ENCODE results near the gene CATSPERZ. TPM values are rescaled to one million over a fixed set of nuclear protein-coding genes. Genes with fewer than 3 reads are reported as not detected.

The CATSPERZ gene
- total and polyA plus RNA-seq, 9 of the 15 experiments (the other 6 are each of a cell fraction or from before 2014, with no cell fraction given), result 0.86 to 8.5 (median 3.5) TPM

- TF ChIP-seq PRDM10 (IDR thresholded peaks at IDR 0.05; ENCODE audit: partially characterized antibody) (peak; percentile 38), NRF1 (conservative IDR thresholded peaks at IDR 0.05 in 1 of 2, IDR thresholded peaks at IDR 0.05 in 1 of 2) (peak; percentile 98 to 99), CHD4 (IDR thresholded peaks at IDR 0.05; ENCODE audit: insufficient read depth, insufficient replicate concordance, low read depth, low read length, poor library complexity, severe bottlenecking) (no peak), CREM (IDR thresholded peaks at IDR 0.05; ENCODE audit: low read depth) (peak; percentile 62), HMGXB4 (CRISPR knock-in tag; IDR thresholded peaks at IDR 0.05) (peak; percentile 80; the same call in 1 of the 2 replicates), ERF (CRISPR knock-in tag; IDR thresholded peaks at IDR 0.05) (peak; percentile 84), ADNP (tag; IDR thresholded peaks at IDR 0.05) (no peak), TCF7 (IDR thresholded peaks at IDR 0.05; ENCODE audit: borderline replicate concordance) (peak; percentile 18; the same call in 1 of the 2 replicates), GTF2E2 (tag; IDR thresholded peaks at IDR 0.05) (0 out of 2 replicates have a peak, but pooled peaks have one; percentile 43), RBM22 (IDR thresholded peaks at IDR 0.05; ENCODE audit: low read depth, low read length, poor library complexity, severe bottlenecking) (peak; percentile 53), SIN3B (IDR thresholded peaks at IDR 0.05; ENCODE audit: low read depth) (0 out of 2 replicates have a peak, but pooled peaks have one; percentile 40), NKRF (IDR thresholded peaks at IDR 0.05; ENCODE audit: borderline replicate concordance) (peak; percentile 72), SOX6 (IDR thresholded peaks at IDR 0.05) (peak; percentile 10; the same call in 1 of the 2 replicates), CREB3L1 (IDR thresholded peaks at IDR 0.05; ENCODE audit: borderline replicate concordance, low read depth) (peak; percentile 83)
Measured at GRCh38 chr11:64317961-64318765, 18.0 kb downstream of the CATSPERZ start, which contains the start of gene PRDX5 (continued).
